Activated naive CD4-positive, alpha-beta T cell treated with anti-CD3 and anti-CD28 coated beads, Interleukin-2, amount 10 ng/mL, durations not matched to agents 7 days and 5 days (primary cell): ENCODE results near the gene CARD14.
"Not testable (repeated sequence)": the region's sequence is repeated elsewhere in the genome, so short reads cannot be mapped to it uniquely, and the experiment has no call there.

Experiments used
- CTCF ChIA-PET: fragments of 350-600 bp; sonication (Branson Sonifier 250); formaldehyde crosslinking; loops from one replicate; lab custom pipeline; 2021; ENCODE audit warnings: antibody characterized with exemption; lab: Charles Lee
- DNase-seq: peaks from one replicate; pipeline ENCODE4 v3.0.0-alpha.2; 2020
- H3K27ac Mint-ChIP-seq: one replicate; pipeline ENCODE4 v1.8.0; 2021; ENCODE audit warnings: mild to moderate bottlenecking, moderate library complexity, mixed read lengths
- H3K27me3 Mint-ChIP-seq: one replicate; pipeline ENCODE4 v1.8.0; 2021; ENCODE audit warnings: mild to moderate bottlenecking, mixed read lengths
- H3K36me3 Mint-ChIP-seq: one replicate; pipeline ENCODE4 v1.8.0; 2021; ENCODE audit warnings: mixed read lengths
- H3K4me1 Mint-ChIP-seq: one replicate; pipeline ENCODE4 v1.8.0; 2021; ENCODE audit warnings: mixed read lengths
- H3K4me3 Mint-ChIP-seq: one replicate; pipeline ENCODE4 v1.8.0; 2021; ENCODE audit warnings: mild to moderate bottlenecking, moderate library complexity, mixed read lengths
- H3K9me3 Mint-ChIP-seq: one replicate; pipeline ENCODE4 v1.8.0; 2021; ENCODE audit warnings: mixed read lengths

CARD14 gene

DNA sequence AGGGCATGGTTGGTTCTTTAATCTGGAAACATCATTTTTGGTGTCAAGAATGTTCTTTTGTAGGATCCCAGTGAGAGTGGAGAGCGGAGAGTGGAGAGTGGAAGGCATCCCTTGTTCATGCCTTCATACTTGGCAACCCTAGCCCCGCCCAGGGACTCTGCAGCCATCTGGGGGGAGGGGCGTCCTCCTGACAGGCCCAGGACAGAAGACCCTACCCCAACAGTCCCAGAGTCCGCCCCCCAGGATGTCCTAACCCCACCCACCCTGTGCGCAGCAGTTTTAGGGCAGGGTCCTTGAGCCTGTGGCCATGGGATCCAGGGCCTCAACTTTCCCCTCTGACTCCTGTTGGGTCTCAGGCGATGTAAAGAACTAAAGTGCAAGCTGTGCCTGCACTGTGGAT lies 54.9 kb downstream of the CARD14 start:
- Mint-ChIP-seq H3K27me3 (peaks cover 20% of the 10 kb centered on the region), H3K27ac (no peak overlapping the region), H3K4me1 (peaks cover 2% of the 10 kb centered on the region), H3K9me3 (no peaks in the 10 kb centered on the region), H3K36me3 (no peaks in the 10 kb centered on the region), H3K4me3 (no peak overlapping the region)
- CTCF ChIA-PET = no interaction called here
- no peak for DNase-seq

DNA sequence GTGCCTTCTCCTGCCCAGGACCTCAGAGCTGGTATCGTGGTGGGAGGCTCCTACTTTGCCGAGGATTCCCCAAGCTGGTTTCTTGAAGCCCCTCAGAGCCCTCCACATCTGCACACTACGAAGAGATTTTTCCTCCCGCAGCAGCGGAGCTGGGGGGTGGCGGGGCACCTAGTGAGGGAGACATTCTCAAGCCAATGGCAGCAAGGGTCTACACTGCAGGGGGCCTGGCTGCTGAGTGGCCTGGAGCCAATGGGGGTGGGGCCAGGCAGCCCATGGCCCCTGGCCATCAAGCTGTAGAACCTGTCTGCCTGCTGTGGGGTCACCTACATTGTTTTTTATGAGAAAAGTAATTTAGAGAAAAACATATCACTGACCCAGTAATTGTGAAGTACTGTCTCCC lies 55.4 kb downstream of the CARD14 start:
- CTCF ChIA-PET = interaction anchor here (1.8 kb wide), 1 partner anchor 28 kb away, joined by 5 read pairs; no protein-coding TSS in a partner anchor
- H3K36me3 Mint-ChIP-seq = no peaks in the 10 kb centered on the region
- H3K4me1 Mint-ChIP-seq = peaks cover 2% of the 10 kb centered on the region
- peaks cover 18% of the 10 kb centered on the region for H3K27me3 Mint-ChIP-seq
- H3K4me3 Mint-ChIP-seq = no peak overlapping the region
- H3K9me3 Mint-ChIP-seq = no peaks in the 10 kb centered on the region
- no peak overlapping the region for H3K27ac Mint-ChIP-seq
- no peak for DNase-seq

DNA sequence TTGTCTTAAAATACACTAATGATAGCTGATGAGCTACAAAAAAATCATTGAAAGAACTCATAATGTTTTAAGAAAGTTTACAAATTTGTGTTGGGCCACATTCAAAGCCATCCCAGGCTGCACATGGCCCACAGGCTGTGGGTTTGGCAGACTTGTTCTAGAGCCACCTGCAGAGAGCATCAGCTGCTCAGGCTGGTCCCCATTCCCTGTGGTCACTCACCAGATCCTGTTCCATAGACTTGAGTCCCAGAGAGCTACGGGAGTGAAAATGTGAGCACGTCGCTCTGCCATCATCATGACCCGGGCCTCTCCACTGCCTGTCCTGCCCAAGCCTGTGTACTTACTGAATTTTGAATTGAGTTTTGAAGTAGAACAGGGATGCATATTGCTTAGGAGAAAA lies 57.3 kb downstream of the CARD14 start:
- Mint-ChIP-seq H3K4me1 (no peaks in the 10 kb centered on the region), H3K36me3 (no peaks in the 10 kb centered on the region), H3K27me3 (peaks cover 11% of the 10 kb centered on the region), H3K27ac (no peak overlapping the region), H3K4me3 (no peak overlapping the region), H3K9me3 (peaks cover 6% of the 10 kb centered on the region)
- DNase-seq = no peak
- CTCF ChIA-PET = no interaction called here

DNA sequence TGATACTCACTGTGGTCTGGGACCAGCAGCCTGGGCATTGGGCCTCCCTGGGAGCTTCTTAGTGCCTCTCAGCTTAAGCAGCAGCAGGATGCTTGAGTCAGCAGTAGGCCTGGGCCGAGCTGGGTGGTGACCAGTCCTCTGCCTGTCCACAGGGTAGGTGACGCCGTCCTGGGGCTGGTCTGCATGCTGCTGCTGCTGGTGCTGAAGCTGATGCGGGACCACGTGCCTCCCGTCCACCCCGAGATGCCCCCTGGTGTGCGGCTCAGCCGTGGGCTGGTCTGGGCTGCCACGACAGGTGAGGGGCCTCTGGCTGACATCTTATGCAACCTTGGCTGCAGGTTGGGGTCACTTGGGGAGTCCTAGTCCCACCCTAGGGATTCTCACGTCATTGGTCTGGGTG lies 57.8 kb downstream of the CARD14 start:
- Mint-ChIP-seq H3K36me3 (peaks cover 1% of the 10 kb centered on the region), H3K27me3 (peaks cover 8% of the 10 kb centered on the region)
- CTCF ChIA-PET = no interaction called here

DNA sequence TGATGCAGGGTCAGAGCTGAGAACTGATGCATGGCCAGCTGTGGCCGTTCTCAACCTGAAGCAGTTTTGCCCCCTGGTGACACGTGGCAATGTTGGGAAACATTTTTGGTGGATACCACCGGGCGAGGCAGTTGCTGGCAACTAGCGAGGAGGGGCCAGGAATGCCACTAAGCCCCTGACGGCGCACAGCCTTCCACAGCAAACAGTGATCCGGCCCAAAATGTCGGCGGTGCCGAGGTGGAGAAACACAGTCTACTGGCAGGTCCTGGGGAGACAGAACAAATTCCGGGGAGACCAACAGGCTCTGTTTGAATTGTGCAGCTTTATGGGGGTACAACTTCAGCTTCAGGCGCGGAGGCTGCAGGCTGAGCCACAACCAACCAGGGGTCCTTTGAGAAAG lies 58.6 kb downstream of the CARD14 start:
- Mint-ChIP-seq H3K27ac (no peak overlapping the region), H3K36me3 (peaks cover 5% of the 10 kb centered on the region), H3K4me3 (no peak overlapping the region), H3K9me3 (peaks cover 16% of the 10 kb centered on the region), H3K27me3 (peaks cover 4% of the 10 kb centered on the region), H3K4me1 (no peaks in the 10 kb centered on the region)
- CTCF ChIA-PET = no interaction called here
- DNase-seq = no peak

More for the DNA sequence above, 57.8 kb downstream of the CARD14 start:
- Mint-ChIP-seq H3K4me3 (no peak overlapping the region), H3K9me3 (peaks cover 11% of the 10 kb centered on the region), H3K4me1 (no peaks in the 10 kb centered on the region), H3K27ac (no peak overlapping the region)
- DNase-seq = no peak

DNA sequence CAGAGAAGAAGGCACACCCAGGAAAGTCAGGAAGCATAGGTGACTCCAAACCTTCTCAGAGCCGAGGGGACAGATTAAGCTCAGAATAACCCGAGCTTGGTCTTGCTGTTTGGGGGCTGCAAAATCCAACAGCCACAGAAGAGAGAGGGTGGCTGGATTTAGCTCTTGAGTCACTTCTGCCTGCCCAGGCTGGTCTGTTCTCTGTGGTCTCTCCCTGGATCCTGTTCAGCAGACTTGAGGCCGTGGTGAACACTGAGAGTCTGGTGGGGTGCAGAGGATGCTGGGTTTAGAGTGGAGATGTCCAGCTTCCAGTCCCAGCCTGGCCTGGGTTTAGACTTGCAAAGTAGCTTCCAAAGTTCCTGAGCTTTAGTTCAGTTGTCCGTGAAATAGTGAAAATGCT lies 59.2 kb downstream of the CARD14 start:
- Mint-ChIP-seq H3K4me1 (no peaks in the 10 kb centered on the region), H3K4me3 (no peak overlapping the region), H3K9me3 (peaks cover 16% of the 10 kb centered on the region), H3K27me3 (peaks cover 4% of the 10 kb centered on the region), H3K36me3 (peaks cover 7% of the 10 kb centered on the region), H3K27ac (no peak overlapping the region)
- DNase-seq = no peak
- CTCF ChIA-PET = no interaction called here

DNA sequence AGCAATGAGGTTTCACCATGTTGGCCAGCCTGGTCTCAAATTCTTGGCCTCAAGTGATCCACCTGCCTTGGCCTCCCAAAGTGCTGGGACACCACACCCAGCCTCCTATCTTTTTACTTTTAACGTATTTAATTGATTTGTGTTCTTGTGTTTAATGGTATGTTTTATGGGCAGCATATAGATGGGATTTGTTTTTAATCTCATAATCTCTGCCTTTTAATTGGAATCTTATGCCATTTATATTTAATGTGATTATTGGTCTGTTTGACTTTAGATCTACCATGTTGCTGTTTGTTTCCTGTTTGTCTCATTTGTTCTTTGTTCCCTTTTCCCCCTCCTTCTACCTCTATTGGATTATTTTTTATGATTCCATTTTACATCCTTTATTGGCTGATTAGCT lies 62.6 kb downstream of the CARD14 start:
- Mint-ChIP-seq H3K27ac (no peak overlapping the region), H3K4me1 (no peaks in the 10 kb centered on the region), H3K27me3 (no peaks in the 10 kb centered on the region), H3K36me3 (peaks cover 12% of the 10 kb centered on the region), H3K9me3 (peaks cover 21% of the 10 kb centered on the region), H3K4me3 (no peak overlapping the region)
- CTCF ChIA-PET = no interaction called here
- no peak for DNase-seq

DNA sequence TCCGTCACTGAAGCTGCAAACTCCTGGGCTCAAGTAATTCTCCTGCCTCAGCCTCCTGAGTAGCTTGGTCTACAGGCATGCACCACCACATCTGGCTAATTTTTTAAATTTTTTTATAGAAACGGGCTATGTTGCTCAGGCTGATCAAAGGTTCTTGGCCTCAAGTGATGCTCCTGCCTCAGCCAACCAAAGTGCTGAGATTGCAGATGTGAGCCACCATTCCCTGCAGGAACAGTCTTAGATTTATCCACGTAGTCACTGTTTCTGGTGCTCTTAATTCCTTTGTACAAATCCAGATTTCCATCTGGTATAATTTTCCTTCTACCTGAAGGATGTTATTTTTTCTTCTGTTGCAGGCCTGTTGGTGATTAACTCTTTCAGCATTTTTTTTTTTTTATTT lies 63.4 kb downstream of the CARD14 start:
- Mint-ChIP-seq H3K9me3 (peaks cover 21% of the 10 kb centered on the region), H3K27me3 (no peaks in the 10 kb centered on the region), H3K36me3 (peaks cover 12% of the 10 kb centered on the region), H3K4me3 (no peak overlapping the region), H3K27ac (no peak overlapping the region), H3K4me1 (no peaks in the 10 kb centered on the region)
- CTCF ChIA-PET = no interaction called here
- DNase-seq = no peak

DNA sequence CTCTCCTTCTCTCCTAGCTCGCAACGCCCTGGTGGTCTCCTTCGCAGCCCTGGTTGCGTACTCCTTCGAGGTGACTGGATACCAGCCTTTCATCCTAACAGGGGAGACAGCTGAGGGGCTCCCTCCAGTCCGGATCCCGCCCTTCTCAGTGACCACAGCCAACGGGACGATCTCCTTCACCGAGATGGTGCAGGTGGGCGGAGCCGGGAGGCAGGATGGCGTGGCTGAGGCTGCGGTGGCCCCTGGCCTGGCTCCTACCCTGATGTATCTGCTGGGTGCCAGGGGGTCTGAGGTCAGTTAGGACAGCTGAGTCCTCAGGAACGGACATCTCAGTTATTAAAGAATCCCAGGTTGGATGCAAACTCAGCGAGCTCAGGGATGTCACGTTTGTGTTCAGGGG lies 67.1 kb downstream of the CARD14 start:
- DNase-seq = no peak
- Mint-ChIP-seq H3K27ac (no peak overlapping the region), H3K4me1 (no peaks in the 10 kb centered on the region), H3K36me3 (peaks cover 12% of the 10 kb centered on the region), H3K27me3 (no peaks in the 10 kb centered on the region), H3K9me3 (peaks cover 17% of the 10 kb centered on the region), H3K4me3 (no peak overlapping the region)
- CTCF ChIA-PET = no interaction called here

DNA sequence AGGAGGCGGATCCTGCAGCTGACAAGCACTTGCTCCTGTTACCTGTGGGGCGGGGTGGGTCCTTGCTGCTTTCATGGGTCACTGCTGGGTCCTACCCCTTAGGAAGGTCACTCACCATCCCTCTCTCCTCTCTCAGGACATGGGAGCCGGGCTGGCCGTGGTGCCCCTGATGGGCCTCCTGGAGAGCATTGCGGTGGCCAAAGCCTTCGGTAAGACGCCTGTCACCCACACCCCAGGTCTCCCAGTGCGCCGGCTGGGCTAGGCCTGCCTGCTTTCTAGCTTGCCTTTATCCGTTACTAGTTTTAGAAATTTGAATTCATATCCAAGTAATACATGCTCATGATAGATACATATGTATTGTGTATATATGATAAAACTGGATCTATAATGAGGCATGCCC lies 67.6 kb downstream of the CARD14 start:
- H3K27ac Mint-ChIP-seq = no peak overlapping the region
- no peak overlapping the region for H3K4me3 Mint-ChIP-seq
- DNase-seq = no peak
- CTCF ChIA-PET = no interaction called here
- H3K36me3 Mint-ChIP-seq = peaks cover 12% of the 10 kb centered on the region
- H3K9me3 Mint-ChIP-seq = peaks cover 13% of the 10 kb centered on the region
- no peaks in the 10 kb centered on the region for H3K4me1 Mint-ChIP-seq
- H3K27me3 Mint-ChIP-seq = no peaks in the 10 kb centered on the region

DNA sequence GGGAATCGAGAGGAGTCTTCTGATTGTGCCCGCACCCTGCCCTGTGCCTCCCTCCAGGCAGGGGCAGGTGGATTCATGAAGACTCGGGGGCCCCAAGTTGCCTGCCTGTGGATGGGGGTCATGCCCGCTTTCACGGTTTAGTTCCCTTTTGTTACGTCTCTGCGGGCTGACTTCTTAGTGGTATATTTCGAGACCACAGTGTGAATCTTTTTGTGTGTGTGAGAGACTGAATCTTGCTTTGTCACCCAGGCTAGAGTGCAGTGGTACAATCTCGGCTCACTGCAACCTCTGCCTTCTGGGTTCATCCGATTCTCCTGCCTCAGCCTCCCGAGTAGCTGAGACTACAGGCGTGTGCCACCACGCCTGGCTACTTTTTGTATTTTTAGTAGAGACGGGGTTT lies 72.7 kb downstream of the CARD14 start:
- no peaks in the 10 kb centered on the region for H3K4me1 Mint-ChIP-seq
- DNase-seq = no peak
- H3K9me3 Mint-ChIP-seq = no peaks in the 10 kb centered on the region
- CTCF ChIA-PET = no interaction called here
- H3K36me3 Mint-ChIP-seq = no peaks in the 10 kb centered on the region
- no peak overlapping the region for H3K27ac Mint-ChIP-seq
- H3K4me3 Mint-ChIP-seq = no peak overlapping the region
- no peaks in the 10 kb centered on the region for H3K27me3 Mint-ChIP-seq

DNA sequence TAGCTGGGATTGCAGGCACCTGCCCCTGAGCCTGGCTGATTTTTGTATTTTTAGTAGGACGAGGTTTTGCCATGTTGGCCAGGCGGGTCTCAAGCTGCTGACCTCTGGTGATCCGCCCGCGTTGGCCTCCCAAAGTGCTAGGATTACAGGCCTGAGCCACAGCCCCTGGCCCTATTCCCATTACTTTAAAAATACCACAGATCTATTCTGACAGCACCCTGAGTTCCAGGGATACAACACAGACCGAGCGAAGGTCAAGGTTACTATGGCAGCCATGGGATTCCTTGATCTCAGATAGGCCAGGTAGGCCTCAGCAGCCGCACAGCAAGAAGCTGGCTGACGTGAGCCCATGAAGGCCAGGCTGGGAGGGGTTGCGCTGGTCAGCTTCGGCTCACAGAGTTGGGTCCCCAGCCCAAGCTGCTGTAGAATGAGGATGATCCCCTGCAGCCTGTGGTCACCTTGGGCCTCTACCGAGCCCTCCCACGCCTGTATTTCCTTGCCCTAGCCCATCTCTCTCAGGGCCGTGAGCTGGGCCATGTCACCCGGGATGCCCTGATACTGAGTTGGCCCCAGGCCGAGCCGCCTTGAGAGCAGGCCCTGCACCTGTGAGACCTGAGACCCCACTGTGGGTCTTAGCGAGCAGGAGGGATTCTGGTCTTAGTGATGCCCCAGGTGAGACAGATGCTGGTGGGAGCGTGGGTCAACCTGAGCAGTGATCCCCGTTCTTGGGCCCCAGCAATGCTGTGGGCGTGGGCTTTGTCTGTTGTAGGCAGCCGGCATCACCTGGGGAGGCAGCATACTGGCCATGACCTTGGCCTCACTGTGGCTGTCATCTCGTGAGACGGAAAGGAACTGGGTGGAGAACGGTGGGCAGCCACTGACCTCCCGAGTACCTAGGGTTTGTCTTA lies 74.0 kb downstream of the CARD14 start:
- Mint-ChIP-seq H3K36me3 (no peaks in the 10 kb centered on the region), H3K9me3 (no peaks in the 10 kb centered on the region), H3K27me3 (no peaks in the 10 kb centered on the region), H3K27ac (no peak overlapping the region), H3K4me1 (no peaks in the 10 kb centered on the region), H3K4me3 (no peak overlapping the region)
- DNase-seq = no peak
- CTCF ChIA-PET = no interaction called here

DNA sequence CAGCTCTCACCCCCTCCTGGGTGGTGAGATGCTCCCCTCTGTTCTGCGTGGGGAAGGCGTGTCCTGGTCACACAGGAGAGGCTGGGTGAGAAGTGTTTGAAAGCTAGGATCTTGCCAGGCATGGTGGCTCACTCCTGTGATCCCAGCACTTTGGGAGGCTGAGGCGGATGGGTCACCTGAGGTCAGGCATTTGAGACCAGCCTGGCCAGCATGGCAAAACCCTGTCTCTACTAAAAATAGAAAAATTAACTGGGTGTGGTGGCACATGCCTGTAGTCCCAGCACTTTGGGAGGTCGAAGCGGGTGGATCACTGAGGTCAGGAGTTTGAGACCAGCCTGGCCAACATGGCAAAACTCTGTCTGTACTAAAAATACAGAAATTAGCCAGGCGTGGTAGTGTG lies 74.6 kb downstream of the CARD14 start:
- DNase-seq, H3K36me3 Mint-ChIP-seq, CTCF ChIA-PET, H3K9me3 Mint-ChIP-seq, H3K27ac Mint-ChIP-seq, H3K4me1 Mint-ChIP-seq, H3K4me3 Mint-ChIP-seq, H3K27me3 Mint-ChIP-seq: not testable (repeated sequence)

DNA sequence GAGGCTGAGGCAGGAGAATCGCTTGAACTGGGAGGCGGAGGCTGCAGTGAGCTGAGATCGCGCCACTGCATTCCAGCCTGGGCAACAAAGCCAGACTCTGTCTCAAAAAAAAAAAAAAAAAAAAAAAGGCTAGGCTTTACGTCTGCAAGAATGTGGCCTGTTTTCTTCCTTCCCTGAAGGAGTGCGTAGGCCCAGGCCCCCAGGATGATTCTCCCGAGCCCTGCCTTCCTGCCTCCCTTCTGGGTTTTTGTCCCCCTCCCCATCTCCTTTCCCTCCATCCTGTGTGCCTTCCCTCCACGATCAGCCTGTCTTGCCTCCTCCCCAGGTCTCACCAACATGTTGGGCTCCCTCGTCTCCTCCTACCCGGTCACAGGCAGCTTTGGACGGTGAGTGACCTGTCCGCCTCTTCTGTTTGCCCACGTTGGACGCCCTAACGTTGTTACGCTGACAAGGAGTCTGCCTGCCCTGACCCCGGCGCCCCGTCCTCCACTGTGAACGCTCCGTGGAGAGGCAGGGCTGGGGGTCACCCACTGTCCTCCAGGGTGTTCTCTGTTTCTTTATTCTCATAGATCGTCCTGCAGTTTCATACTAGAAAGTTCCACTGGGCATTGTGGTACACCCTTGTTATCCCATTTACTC lies 75.2 kb downstream of the CARD14 start:
- H3K4me1 Mint-ChIP-seq = no peaks in the 10 kb centered on the region
- no peak overlapping the region for H3K4me3 Mint-ChIP-seq
- DNase-seq = no peak
- no peaks in the 10 kb centered on the region for H3K9me3 Mint-ChIP-seq
- CTCF ChIA-PET = no interaction called here
- no peaks in the 10 kb centered on the region for H3K36me3 Mint-ChIP-seq
- H3K27ac Mint-ChIP-seq = no peak overlapping the region
- no peaks in the 10 kb centered on the region for H3K27me3 Mint-ChIP-seq
